MCF 10A (cell line): Measurements from ENCODE around the gene ASCC3. TPM values are rescaled to one million over a fixed set of nuclear protein-coding genes. Genes with fewer than 3 reads are reported as not detected.
"Not testable (repeated sequence)": the region's sequence is repeated elsewhere in the genome, so short reads cannot be mapped to it uniquely, and the experiment has no call there.

Experiments
- BruUV-seq: library from RNA; stranded (reverse); fragments of 400-500 nt; replicated peaks from 2 replicates; lab custom pipeline; 2021; lab: Mats Ljungman, UMichigan
- CTCF ChIA-PET: fragments of 300-600 bp; sonication (Branson Sonifier 250); formaldehyde crosslinking; extraction: SDS; loops from one replicate; lab custom pipeline; 2021; ENCODE audit warnings: antibody characterized with exemption, inconsistent platforms; lab: Yijun Ruan, JAX
- POLR2A ChIA-PET: fragments of 300-600, 350-650 bp; sonication (Branson Sonifier 250); formaldehyde crosslinking; extraction: SDS; loops from one replicate; lab custom pipeline; 2020; ENCODE audit warnings: antibody characterized with exemption, inconsistent platforms; lab: Yijun Ruan, JAX
- DNase-seq: peaks from one replicate; pipeline ENCODE4 v3.0.0-alpha.2; 2018; ENCODE audit not compliant: unreplicated experiment
- H3K27ac Mint-ChIP-seq: one replicate; pipeline ENCODE4 v1.8.0; 2022; ENCODE audit warnings: mild to moderate bottlenecking, low read depth, mixed read lengths; ENCODE audit not compliant: unreplicated experiment
- H3K27me3 Mint-ChIP-seq: one replicate; pipeline ENCODE4 v1.8.0; 2022; ENCODE audit warnings: mixed read lengths; ENCODE audit not compliant: insufficient read depth, unreplicated experiment
- H3K36me3 Mint-ChIP-seq: one replicate; pipeline ENCODE4 v1.8.0; 2022; ENCODE audit warnings: mild to moderate bottlenecking, moderate library complexity, mixed read lengths; ENCODE audit not compliant: insufficient read depth, unreplicated experiment
- H3K4me1 Mint-ChIP-seq: one replicate; pipeline ENCODE4 v1.8.0; 2022; ENCODE audit warnings: mixed read lengths; ENCODE audit not compliant: insufficient read depth, unreplicated experiment
- H3K4me3 Mint-ChIP-seq: one replicate; pipeline ENCODE4 v1.8.0; 2022; ENCODE audit warnings: mild to moderate bottlenecking, moderate library complexity, mixed read lengths; ENCODE audit not compliant: unreplicated experiment
- H3K9me3 Mint-ChIP-seq: one replicate; pipeline ENCODE4 v1.8.0; 2022; ENCODE audit warnings: mixed read lengths; ENCODE audit not compliant: unreplicated experiment
- CTCF ChIP-seq: fragments of 200-600 bp; IDR thresholded peaks from one replicate; pipeline ENCODE4 v1.8.0; 2022; ENCODE audit warnings: antibody characterized with exemption, mild to moderate bottlenecking; ENCODE audit not compliant: unreplicated experiment
- intact Hi-C: fragments of 100-400 bp; cut with micrococcal nuclease; formaldehyde crosslinking; loops from 2 replicates; pipeline ENCODE4 v1.14.1; 2022
- total RNA-seq: library from RNA; stranded (reverse); gene quantifications from 2 replicates; pipeline ENCODE4 v1.2.3, GENCODE V29; 2022

The ASCC3 gene
- total RNA-seq, 1 experiment from 2014 or later: 85.0 TPM

GRCh38 chr6:100892693-100893092 is 11.6 kb upstream of the ASCC3 start:
- no peak for TF ChIP-seq CTCF
- POLR2A ChIA-PET: no interaction called here
- H3K9me3 Mint-ChIP-seq: no peaks in the 10 kb centered on the region
- no peaks in the 10 kb centered on the region for H3K4me1 Mint-ChIP-seq
- H3K4me3 Mint-ChIP-seq: no peak overlapping the region
- DNase-seq: no peak
- no peaks in the 10 kb centered on the region for H3K36me3 Mint-ChIP-seq
- CTCF ChIA-PET: no interaction called here
- H3K27me3 Mint-ChIP-seq: no peaks in the 10 kb centered on the region
- no peak overlapping the region for H3K27ac Mint-ChIP-seq
- intact Hi-C loops: no loop called here
- no TSS peak for BruUV-seq

DNA sequence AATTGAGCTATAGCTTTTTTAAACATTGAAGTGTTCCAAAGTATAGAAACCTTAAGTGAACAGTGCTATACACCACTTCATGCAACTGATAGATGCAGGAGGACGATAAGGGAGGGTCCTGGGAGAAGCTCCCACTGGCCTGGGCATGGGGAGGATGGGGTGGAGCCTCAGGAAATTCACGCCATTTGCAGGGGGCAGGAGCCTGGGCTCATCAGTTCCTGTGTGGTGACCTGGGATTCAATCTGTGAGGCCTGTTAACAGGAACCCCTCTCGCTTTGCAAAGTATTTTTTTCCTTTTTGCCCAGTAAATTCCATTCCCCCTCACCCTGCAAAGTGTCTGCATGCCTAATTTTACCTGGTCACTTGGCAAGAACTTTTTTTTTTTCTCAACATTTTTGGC is 11.0 kb upstream of the ASCC3 start:
- ChIA-PET CTCF (no interaction called here), POLR2A (no interaction called here)
- no peak for TF ChIP-seq CTCF
- BruUV-seq: no TSS peak
- intact Hi-C loops: no loop called here
- Mint-ChIP-seq H3K27ac (no peak overlapping the region), H3K4me1 (no peaks in the 10 kb centered on the region), H3K36me3 (no peaks in the 10 kb centered on the region), H3K27me3 (no peaks in the 10 kb centered on the region), H3K4me3 (no peak overlapping the region), H3K9me3 (no peaks in the 10 kb centered on the region)
- DNase-seq: no peak

GRCh38 chr6:100891079-100891478 is 9.9 kb upstream of the ASCC3 start:
- intact Hi-C loops: no loop called here
- H3K36me3 Mint-ChIP-seq: no peaks in the 10 kb centered on the region
- H3K27ac Mint-ChIP-seq: no peak overlapping the region
- POLR2A ChIA-PET: interaction anchor here (2.7 kb wide), 1 partner anchor 9 kb away, joined by 7 read pairs; the partner anchor contains the start of gene ASCC3
- no peak for DNase-seq
- H3K4me1 Mint-ChIP-seq: no peaks in the 10 kb centered on the region
- CTCF ChIA-PET: interaction anchor here (0.6 to 0.7 kb wide), 2 partner anchors 88 to 321 kb away, joined by 4 read pairs; no protein-coding TSS in a partner anchor
- no peaks in the 10 kb centered on the region for H3K27me3 Mint-ChIP-seq
- no peak overlapping the region for H3K4me3 Mint-ChIP-seq
- BruUV-seq: no TSS peak
- H3K9me3 Mint-ChIP-seq: no peaks in the 10 kb centered on the region
- TF ChIP-seq CTCF: no peak

DNA sequence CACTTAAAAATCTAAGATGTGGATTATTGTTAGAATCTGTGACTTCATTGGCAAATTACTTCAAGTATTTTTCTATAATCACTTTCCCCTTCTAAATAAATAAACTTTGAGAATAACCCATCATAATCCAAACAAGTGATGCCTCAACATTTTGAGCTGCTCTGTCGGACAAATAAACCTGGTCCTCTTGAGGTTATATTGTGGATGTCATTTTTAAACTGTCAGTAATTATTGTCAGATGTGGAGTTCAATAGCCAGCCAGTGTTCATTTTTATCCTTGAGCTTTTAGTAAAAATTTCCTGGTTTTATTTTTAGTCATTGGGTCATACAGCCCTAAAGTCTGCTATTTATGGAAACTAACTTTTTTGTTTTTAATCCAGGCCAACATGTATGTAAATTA is 9.5 kb upstream of the ASCC3 start:
- H3K4me1 Mint-ChIP-seq, H3K27me3 Mint-ChIP-seq, H3K9me3 Mint-ChIP-seq, H3K36me3 Mint-ChIP-seq, H3K4me3 Mint-ChIP-seq, BruUV-seq, H3K27ac Mint-ChIP-seq, intact Hi-C loops, DNase-seq: not testable (repeated sequence)
- ChIA-PET CTCF (interaction anchor here (0.6 to 0.7 kb wide), 2 partner anchors 87 to 322 kb away, joined by 4 read pairs; no protein-coding TSS in a partner anchor), POLR2A (interaction anchor here (2.7 kb wide), 1 partner anchor 9 kb away, joined by 7 read pairs; the partner anchor contains the start of gene ASCC3)
